ENCODE data around the gene SMIM38. TPM values are rescaled to one million over a fixed set of nuclear protein-coding genes. Genes with fewer than 3 reads are reported as not detected.
"Not testable (repeated sequence)": the region's sequence is repeated elsewhere in the genome, so short reads cannot be mapped to it uniquely, and the experiment has no call there.

SMIM38 gene
- total RNA-seq, 1 donor from 2014 or later: 0.26 TPM

DNA sequence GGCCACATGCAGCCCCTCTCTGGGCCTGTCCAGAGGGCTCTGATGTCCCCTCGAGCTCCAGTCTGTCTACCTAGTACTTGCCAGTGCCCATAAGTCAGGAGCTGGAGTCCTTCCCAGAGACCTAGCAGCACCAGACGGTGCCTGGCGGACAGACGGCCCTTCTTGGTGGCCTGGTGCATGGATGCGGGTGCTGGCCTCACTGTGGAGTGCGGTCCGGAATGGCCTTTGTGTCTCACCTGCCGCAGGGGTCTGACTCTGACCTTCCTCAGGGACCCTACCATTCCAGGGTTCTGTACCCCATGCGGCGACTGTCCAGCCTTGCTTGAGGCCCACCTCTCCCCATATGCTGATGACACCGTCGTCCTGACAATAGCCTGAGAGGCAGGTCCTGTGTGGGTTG, 29.4 kb upstream of the SMIM38 start:
- Mint-ChIP-seq H3K9me3 (peaks cover 20% of the 10 kb centered on the region), H3K27me3 (ENCODE audit: insufficient read depth) (peaks cover 2% of the 10 kb centered on the region), H3K4me3 (no peak overlapping the region), H3K4me1 (ENCODE audit: low read depth) (peaks cover 28% of the 10 kb centered on the region), H3K27ac (no peak overlapping the region), H3K36me3 (ENCODE audit: low read depth) (no peaks in the 10 kb centered on the region)
- DNase-seq (ENCODE audit: low spot score): no peak
- intact Hi-C loops (cut with micrococcal nuclease): no loop called here

- intact Hi-C loops (cut with micrococcal nuclease): no loop called here
- H3K27ac Mint-ChIP-seq: no peak overlapping the region
- no peak overlapping the region for H3K4me3 Mint-ChIP-seq
- peaks cover 2% of the 10 kb centered on the region for H3K27me3 Mint-ChIP-seq (ENCODE audit: insufficient read depth)
- H3K9me3 Mint-ChIP-seq: peaks cover 20% of the 10 kb centered on the region
- peaks cover 24% of the 10 kb centered on the region for H3K4me1 Mint-ChIP-seq (ENCODE audit: low read depth)
- no peaks in the 10 kb centered on the region for H3K36me3 Mint-ChIP-seq (ENCODE audit: low read depth)
- DNase-seq (ENCODE audit: low spot score): no peak
Measured at GRCh38 chr11:69127081-69127850, 28.5 kb upstream of the SMIM38 start.

DNA sequence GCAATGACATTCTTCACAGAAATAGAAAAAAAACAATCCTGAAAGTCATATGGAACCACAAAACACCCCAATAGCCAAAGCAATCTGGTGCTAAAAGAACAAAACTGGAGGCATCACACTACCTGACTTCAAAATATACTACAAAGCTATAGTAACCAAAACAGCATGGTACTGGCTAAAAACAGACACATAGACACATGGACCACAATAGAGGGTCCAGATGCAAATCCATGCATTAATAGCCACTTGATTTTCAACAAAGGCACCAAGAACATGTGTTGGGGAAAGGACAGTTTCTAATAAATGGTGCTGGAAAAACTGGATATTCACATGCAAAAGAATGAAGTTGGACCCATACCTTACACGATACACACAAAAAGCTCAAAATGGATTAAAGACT, 27.9 kb upstream of the SMIM38 start:
- intact Hi-C loops (cut with micrococcal nuclease): no loop called here
- peaks cover 21% of the 10 kb centered on the region for H3K9me3 Mint-ChIP-seq

GRCh38 chr11:69129053-69129452, 26.7 kb upstream of the SMIM38 start:
- intact Hi-C loops (cut with micrococcal nuclease): no loop called here
- Mint-ChIP-seq H3K9me3 (peaks cover 31% of the 10 kb centered on the region), H3K4me3 (no peak overlapping the region), H3K4me1 (ENCODE audit: low read depth) (peaks cover 12% of the 10 kb centered on the region), H3K27me3 (ENCODE audit: insufficient read depth) (peaks cover 2% of the 10 kb centered on the region), H3K27ac (no peak overlapping the region), H3K36me3 (ENCODE audit: low read depth) (peaks cover under 1% of the 10 kb centered on the region)
- DNase-seq (ENCODE audit: low spot score): no peak

More for the DNA sequence above, 27.9 kb upstream of the SMIM38 start:
- Mint-ChIP-seq H3K36me3 (ENCODE audit: low read depth) (no peaks in the 10 kb centered on the region), H3K27me3 (ENCODE audit: insufficient read depth) (peaks cover 2% of the 10 kb centered on the region), H3K4me3 (no peak overlapping the region), H3K27ac (no peak overlapping the region), H3K4me1 (ENCODE audit: low read depth) (peaks cover 18% of the 10 kb centered on the region)
- no peak for DNase-seq (ENCODE audit: low spot score)

DNA sequence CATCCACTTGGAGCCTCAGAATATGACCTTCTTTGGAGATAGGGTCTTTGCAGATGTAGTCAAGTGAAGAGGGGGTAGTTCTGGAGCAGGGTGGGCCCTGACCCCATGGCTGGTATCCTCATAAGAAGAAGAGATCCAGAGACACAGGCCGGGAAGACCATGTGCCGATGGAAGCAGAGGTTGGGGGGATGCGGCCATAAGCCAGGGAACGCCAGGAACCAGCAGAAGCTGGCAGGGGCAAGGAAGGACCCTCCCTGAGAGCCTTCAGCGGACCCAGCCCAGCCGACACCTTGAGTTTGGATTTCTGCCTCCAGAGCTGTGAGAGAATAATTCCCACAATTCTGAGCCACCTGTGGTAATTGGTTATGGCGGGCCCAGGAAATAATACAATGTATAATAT, 26.1 kb upstream of the SMIM38 start:
- intact Hi-C loops (cut with micrococcal nuclease): no loop called here

DNA sequence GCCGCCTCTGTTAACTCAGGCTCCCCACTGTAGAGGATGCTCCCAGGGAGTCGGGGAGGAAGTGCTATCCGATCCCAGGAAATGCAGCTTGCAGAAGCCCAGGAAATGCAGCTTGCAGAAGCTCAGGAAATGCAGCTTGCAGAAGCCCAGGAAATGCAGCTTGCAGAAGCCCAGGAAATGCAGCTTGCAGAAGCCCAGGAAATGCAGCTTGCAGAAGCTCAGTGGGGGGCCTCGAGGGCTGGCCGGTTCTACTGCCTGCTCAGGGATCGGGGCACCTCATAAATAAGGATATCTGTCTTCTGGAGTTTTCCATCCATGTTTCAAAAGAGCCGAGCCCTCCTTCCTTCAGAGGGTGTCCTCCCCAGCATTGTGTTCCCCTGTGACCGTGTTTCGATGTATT, 25.1 kb upstream of the SMIM38 start:
- no peaks in the 10 kb centered on the region for H3K27me3 Mint-ChIP-seq (ENCODE audit: insufficient read depth)
- H3K9me3 Mint-ChIP-seq: peaks cover 28% of the 10 kb centered on the region
- peaks cover 2% of the 10 kb centered on the region for H3K36me3 Mint-ChIP-seq (ENCODE audit: low read depth)
- H3K4me1 Mint-ChIP-seq (ENCODE audit: low read depth): peaks cover 11% of the 10 kb centered on the region
- intact Hi-C loops (cut with micrococcal nuclease): no loop called here
- no peak overlapping the region for H3K27ac Mint-ChIP-seq
- H3K4me3 Mint-ChIP-seq: no peak overlapping the region
- no peak for DNase-seq (ENCODE audit: low spot score)

More for the DNA sequence above, 26.1 kb upstream of the SMIM38 start:
- peaks cover 11% of the 10 kb centered on the region for H3K4me1 Mint-ChIP-seq (ENCODE audit: low read depth)
- H3K9me3 Mint-ChIP-seq: peaks cover 28% of the 10 kb centered on the region
- H3K4me3 Mint-ChIP-seq: no peak overlapping the region
- H3K27me3 Mint-ChIP-seq (ENCODE audit: insufficient read depth): peaks cover 2% of the 10 kb centered on the region
- H3K36me3 Mint-ChIP-seq (ENCODE audit: low read depth): peaks cover 2% of the 10 kb centered on the region
- no peak for DNase-seq (ENCODE audit: low spot score)
- H3K27ac Mint-ChIP-seq: no peak overlapping the region

DNA sequence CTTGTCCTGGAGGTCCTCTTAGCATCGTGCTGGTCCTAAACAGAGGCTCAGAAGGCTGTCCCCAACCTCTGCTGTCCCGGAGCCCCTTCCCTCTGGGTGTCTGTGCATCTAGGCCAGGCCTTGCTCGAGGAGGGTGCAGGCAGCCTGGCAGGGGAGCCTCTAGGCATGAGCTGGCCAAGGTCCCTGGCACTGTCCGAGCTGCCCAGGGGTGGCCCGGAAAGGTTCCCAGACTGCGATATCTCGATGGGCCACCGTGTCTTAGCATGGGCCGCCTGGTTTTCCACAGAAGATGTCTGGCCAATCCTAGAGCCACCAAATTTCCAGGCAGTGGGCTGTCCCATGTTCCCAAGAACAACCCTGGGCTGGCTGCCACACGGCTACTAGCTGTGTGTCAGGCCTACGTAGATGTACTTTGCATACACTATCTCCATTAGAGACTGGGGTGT, 24.6 kb upstream of the SMIM38 start:
- DNase-seq (ENCODE audit: low spot score): no peak
- Mint-ChIP-seq H3K36me3 (ENCODE audit: low read depth) (peaks cover 2% of the 10 kb centered on the region), H3K27ac (no peak overlapping the region), H3K9me3 (peaks cover 33% of the 10 kb centered on the region), H3K4me3 (no peak overlapping the region), H3K27me3 (ENCODE audit: insufficient read depth) (no peaks in the 10 kb centered on the region), H3K4me1 (ENCODE audit: low read depth) (peaks cover 15% of the 10 kb centered on the region)
- intact Hi-C loops (cut with micrococcal nuclease): no loop called here

- Mint-ChIP-seq H3K9me3 (peaks cover 36% of the 10 kb centered on the region), H3K4me1 (ENCODE audit: low read depth) (peaks cover 17% of the 10 kb centered on the region), H3K27ac (no peak overlapping the region), H3K4me3 (no peak overlapping the region), H3K36me3 (ENCODE audit: low read depth) (peaks cover 2% of the 10 kb centered on the region), H3K27me3 (ENCODE audit: insufficient read depth) (no peaks in the 10 kb centered on the region)
- intact Hi-C loops (cut with micrococcal nuclease): no loop called here
- DNase-seq (ENCODE audit: low spot score): no peak
Measured at GRCh38 chr11:69131644-69132300, 24.0 kb upstream of the SMIM38 start.

DNA sequence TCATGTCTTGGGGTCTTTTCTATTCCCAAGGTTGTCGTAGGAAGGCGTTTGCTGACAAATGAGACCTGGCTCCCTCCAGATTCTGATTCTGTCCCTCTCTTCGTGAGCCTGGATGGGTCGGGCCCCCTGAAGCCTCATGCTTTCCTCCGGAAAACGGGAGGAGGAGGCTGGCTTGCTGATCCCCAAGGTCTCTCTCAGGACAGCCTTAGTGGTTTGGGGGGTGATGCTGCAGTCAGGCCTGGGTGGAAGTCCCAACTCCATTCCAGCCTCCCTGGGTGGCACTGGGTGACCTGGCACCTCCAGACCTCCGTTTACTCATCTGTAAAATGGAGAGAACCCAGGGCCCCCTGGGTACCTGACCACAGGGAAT, 23.4 kb upstream of the SMIM38 start:
- DNase-seq (ENCODE audit: low spot score): no peak
- Mint-ChIP-seq H3K4me1 (ENCODE audit: low read depth) (peaks cover 17% of the 10 kb centered on the region), H3K27me3 (ENCODE audit: insufficient read depth) (no peaks in the 10 kb centered on the region), H3K36me3 (ENCODE audit: low read depth) (peaks cover 2% of the 10 kb centered on the region), H3K9me3 (peaks cover 36% of the 10 kb centered on the region), H3K4me3 (no peak overlapping the region), H3K27ac (no peak overlapping the region)
- intact Hi-C loops (cut with micrococcal nuclease): no loop called here

DNA sequence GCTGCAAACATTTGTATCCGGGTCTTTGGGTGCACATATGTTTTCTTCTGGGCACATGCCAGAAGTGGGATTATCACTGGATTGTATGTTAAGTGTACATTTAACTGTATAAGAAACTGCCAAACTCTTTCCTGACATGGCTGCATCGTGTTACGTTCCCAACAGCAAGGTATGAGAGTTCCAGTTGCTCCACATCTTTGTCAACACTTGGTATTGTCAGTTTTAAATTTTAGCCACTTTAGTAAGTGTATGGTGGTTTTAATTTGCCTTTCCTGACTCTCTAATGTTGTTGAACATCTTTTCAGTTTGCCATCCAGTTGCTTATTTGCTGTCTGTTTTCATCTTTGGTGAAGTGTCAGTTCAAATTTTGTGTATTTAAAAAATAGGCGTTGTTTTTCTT, 22.5 kb upstream of the SMIM38 start:
- no peak overlapping the region for H3K4me3 Mint-ChIP-seq
- intact Hi-C loops (cut with micrococcal nuclease): no loop called here
- no peaks in the 10 kb centered on the region for H3K27me3 Mint-ChIP-seq (ENCODE audit: insufficient read depth)

GRCh38 chr11:69134182-69134581, 21.6 kb upstream of the SMIM38 start:
- peaks cover 22% of the 10 kb centered on the region for H3K9me3 Mint-ChIP-seq
- H3K27me3 Mint-ChIP-seq (ENCODE audit: insufficient read depth); H3K36me3 Mint-ChIP-seq (ENCODE audit: low read depth); DNase-seq (ENCODE audit: low spot score); H3K4me3 Mint-ChIP-seq; intact Hi-C loops (cut with micrococcal nuclease): not testable (repeated sequence)
- H3K27ac Mint-ChIP-seq: peak overlapping the region; percentile 59
- H3K4me1 Mint-ChIP-seq (ENCODE audit: low read depth): peaks cover 17% of the 10 kb centered on the region

More for the DNA sequence above, 22.5 kb upstream of the SMIM38 start:
- Mint-ChIP-seq H3K9me3 (peaks cover 31% of the 10 kb centered on the region), H3K4me1 (ENCODE audit: low read depth) (peaks cover 17% of the 10 kb centered on the region), H3K27ac (no peak overlapping the region), H3K36me3 (ENCODE audit: low read depth) (peaks cover 2% of the 10 kb centered on the region)
- DNase-seq (ENCODE audit: low spot score): no peak

- Mint-ChIP-seq H3K27ac (no peak overlapping the region), H3K36me3 (ENCODE audit: low read depth) (peaks cover 2% of the 10 kb centered on the region), H3K4me3 (no peak overlapping the region), H3K27me3 (ENCODE audit: insufficient read depth) (no peaks in the 10 kb centered on the region), H3K4me1 (ENCODE audit: low read depth) (peaks cover 17% of the 10 kb centered on the region), H3K9me3 (peaks cover 22% of the 10 kb centered on the region)
- no peak for DNase-seq (ENCODE audit: low spot score)
- intact Hi-C loops (cut with micrococcal nuclease): no loop called here
Measured at GRCh38 chr11:69134957-69135356, 20.8 kb upstream of the SMIM38 start.

All from activated T-helper 1 cell treated with anti-CD3 and anti-CD28 coated beads, Interleukin-12 subunit alpha, Interleukin-12 subunit beta, Interleukin-2, Interleukin-4 antibody, amounts not matched to agents 30 ng/mL and 10 ng/mL and 1 ng/mL, durations not matched to agents 14 hours and 24 hours and 36 hours (primary cell).